ENCODE results near the gene ZMYND8.
"Not testable (repeated sequence)": the region's sequence is repeated elsewhere in the genome, so short reads cannot be mapped to it uniquely, and the experiment has no call there.

ZMYND8 gene

GRCh38 chr20:47265214-47265613 is 91.3 kb downstream of the ZMYND8 start:
- DNase-seq (ENCODE audit: low read depth, low spot score), result no peak

GRCh38 chr20:47264137-47264769 is 92.2 kb downstream of the ZMYND8 start:
- DNase-seq (ENCODE audit: low read depth, low spot score), result not testable (repeated sequence)

GRCh38 chr20:47263465-47264084 is 92.9 kb downstream of the ZMYND8 start:
- no peak for DNase-seq (ENCODE audit: low read depth, low spot score)

- DNase-seq (ENCODE audit: low read depth, low spot score), result no peak
Measured at GRCh38 chr20:47263080-47263464, 93.4 kb downstream of the ZMYND8 start.

- DNase-seq (ENCODE audit: low read depth, low spot score), result no peak
Measured at GRCh38 chr20:47262365-47263013, 94.0 kb downstream of the ZMYND8 start.

GRCh38 chr20:47262008-47262364 is 94.5 kb downstream of the ZMYND8 start:
- no peak for DNase-seq (ENCODE audit: low read depth, low spot score)

GRCh38 chr20:47261161-47261774 is 95.2 kb downstream of the ZMYND8 start:
- not testable (repeated sequence) for DNase-seq (ENCODE audit: low read depth, low spot score)

GRCh38 chr20:47260540-47261126 is 95.9 kb downstream of the ZMYND8 start:
- DNase-seq (ENCODE audit: low read depth, low spot score), result not testable (repeated sequence)

- DNase-seq (ENCODE audit: low read depth, low spot score), result no peak
Measured at GRCh38 chr20:47258745-47259695, 97.5 kb downstream of the ZMYND8 start.

- DNase-seq (ENCODE audit: low read depth, low spot score), result no peak
Measured at GRCh38 chr20:47257771-47258170, 98.7 kb downstream of the ZMYND8 start.

GRCh38 chr20:47257256-47257655 is 99.2 kb downstream of the ZMYND8 start:
- no peak for DNase-seq (ENCODE audit: low read depth, low spot score)

- DNase-seq (ENCODE audit: low read depth, low spot score), result no peak
Measured at GRCh38 chr20:47256668-47257236, 99.7 kb downstream of the ZMYND8 start.

GRCh38 chr20:47253872-47254271 is 102.6 kb downstream of the ZMYND8 start:
- DNase-seq (ENCODE audit: low read depth, low spot score), result no peak

- DNase-seq (ENCODE audit: low read depth, low spot score), result no peak
Measured at GRCh38 chr20:47252879-47253307, 103.6 kb downstream of the ZMYND8 start.

GRCh38 chr20:47251154-47252020 is 105.1 kb downstream of the ZMYND8 start:
- no peak for DNase-seq (ENCODE audit: low read depth, low spot score)

- no peak for DNase-seq (ENCODE audit: low read depth, low spot score)
Measured at GRCh38 chr20:47250360-47250759, 106.1 kb downstream of the ZMYND8 start.

- DNase-seq (ENCODE audit: low read depth, low spot score), result no peak
Measured at GRCh38 chr20:47249913-47250312, 106.6 kb downstream of the ZMYND8 start.

- no peak for DNase-seq (ENCODE audit: low read depth, low spot score)
Measured at GRCh38 chr20:47248448-47248966, 108.0 kb downstream of the ZMYND8 start.

GRCh38 chr20:47247972-47248371 is 108.5 kb downstream of the ZMYND8 start:
- DNase-seq (ENCODE audit: low read depth, low spot score), result no peak
